ENCODE results near the gene TBC1D32. TPM values are rescaled to one million over a fixed set of nuclear protein-coding genes. Genes with fewer than 3 reads are reported as not detected.

TBC1D32 gene
- total and polyA plus RNA-seq, 4 donors = 0.51 to 2.8 (median 1.7) TPM

- 47% methylated on average over 1 of the region's 1 CpG for WGBS
- no peak overlapping the region for H3K9ac ChIP-seq (ENCODE audit: low read depth in 1 of 2, low read length in 2 of 2)
- H3K36me3 ChIP-seq (ENCODE audit: control insufficient read depth in 4 of 4, insufficient read depth in 3 of 4, low read depth in 1 of 4, low read length in 3 of 4) = no peaks in the 10 kb centered on the region
- no peak overlapping the region for H3K27ac ChIP-seq (ENCODE audit: low read depth in 1 of 2, low read length in 2 of 2)
- DNase-seq (ENCODE audit: low spot score) = no peak
- H3K27me3 ChIP-seq (ENCODE audit: control insufficient read depth in 4 of 4, insufficient read depth in 4 of 4, low read length in 3 of 4) = peaks cover 0 to 3% (median 0%) of the 10 kb centered on the region in 4 donors
- H3K4me1 ChIP-seq (ENCODE audit: control insufficient read depth in 4 of 4, insufficient read depth in 4 of 4, low read length in 3 of 4) = no peaks in the 10 kb centered on the region
- H3K9me3 ChIP-seq (ENCODE audit: control insufficient read depth in 4 of 4, low read length in 3 of 4) = no peaks in the 10 kb centered on the region
- TF ChIP-seq RAD21 (IDR thresholded peaks at IDR 0.05) = no peak
- TF ChIP-seq RXRA (IDR thresholded peaks at IDR 0.05) = no peak
- TF ChIP-seq HNF4G (IDR thresholded peaks at IDR 0.05) = no peak
- TF ChIP-seq FOXA2 (IDR thresholded peaks at IDR 0.05) = no peak
- no peak for TF ChIP-seq NR2F2 (IDR thresholded peaks at IDR 0.05)
- TF ChIP-seq CTCF (IDR thresholded peaks at IDR 0.05; ENCODE audit: low read depth, low read length, missing input control) = no peak
- TF ChIP-seq MAX (IDR thresholded peaks at IDR 0.05) = no peak
- no peak for TF ChIP-seq ATF3 (IDR thresholded peaks at IDR 0.05)
- no peak for TF ChIP-seq REST (IDR thresholded peaks at IDR 0.05)
- TF ChIP-seq FOXA1 (IDR thresholded peaks at IDR 0.05) = no peak
- TF ChIP-seq GABPA (IDR thresholded peaks at IDR 0.05 in 1 of 2, conservative IDR thresholded peaks at IDR 0.05 in 1 of 2) = no peak
- no peak for TF ChIP-seq EGR1 (IDR thresholded peaks at IDR 0.05; ENCODE audit: low read depth in 2 of 2)
- TF ChIP-seq TAF1 (conservative IDR thresholded peaks at IDR 0.05) = no peak
- no peak for TF ChIP-seq HNF4A (conservative IDR thresholded peaks at IDR 0.05)
- no peak for TF ChIP-seq YY1 (IDR thresholded peaks at IDR 0.05)
- no peak for TF ChIP-seq ZBTB33 (IDR thresholded peaks at IDR 0.05)
- H3K4me3 ChIP-seq (ENCODE audit: low read depth in 1 of 3, low read length in 3 of 3) = no peak overlapping the region
These were observed 17.6 kb upstream of the TBC1D32 start for GRCh38 chr6:121351916-121352315.

GRCh38 chr6:121349596-121349995 lies 15.3 kb upstream of the TBC1D32 start:
- DNase-seq (ENCODE audit: low spot score) = no peak
- peaks cover 0 to 3% (median 0%) of the 10 kb centered on the region in 4 donors for H3K27me3 ChIP-seq (ENCODE audit: control insufficient read depth in 4 of 4, insufficient read depth in 4 of 4, low read length in 3 of 4)
- no peak overlapping the region for H3K9ac ChIP-seq (ENCODE audit: low read depth in 1 of 2, low read length in 2 of 2)
- WGBS = 46% methylated on average over 1 of the region's 1 CpG
- H3K9me3 ChIP-seq (ENCODE audit: control insufficient read depth in 4 of 4, low read length in 3 of 4) = no peaks in the 10 kb centered on the region
- no peak for TF ChIP-seq HNF4A (conservative IDR thresholded peaks at IDR 0.05)
- no peak for TF ChIP-seq TAF1 (conservative IDR thresholded peaks at IDR 0.05)
- no peak for TF ChIP-seq RXRA (IDR thresholded peaks at IDR 0.05)
- TF ChIP-seq SP1 (IDR thresholded peaks at IDR 0.05) = no peak
- no peak for TF ChIP-seq FOXA2 (IDR thresholded peaks at IDR 0.05)
- no peak for TF ChIP-seq YY1 (IDR thresholded peaks at IDR 0.05)
- TF ChIP-seq GABPA (IDR thresholded peaks at IDR 0.05 in 1 of 2, conservative IDR thresholded peaks at IDR 0.05 in 1 of 2) = no peak
- TF ChIP-seq EGR1 (IDR thresholded peaks at IDR 0.05; ENCODE audit: low read depth in 2 of 2) = no peak
- no peak for TF ChIP-seq HNF4G (IDR thresholded peaks at IDR 0.05)
- H3K4me3 ChIP-seq (ENCODE audit: low read depth in 1 of 3, low read length in 3 of 3) = no peak overlapping the region
- no peaks in the 10 kb centered on the region for H3K36me3 ChIP-seq (ENCODE audit: control insufficient read depth in 4 of 4, insufficient read depth in 3 of 4, low read depth in 1 of 4, low read length in 3 of 4)
- H3K4me1 ChIP-seq (ENCODE audit: control insufficient read depth in 4 of 4, insufficient read depth in 4 of 4, low read length in 3 of 4) = no peaks in the 10 kb centered on the region
- no peak overlapping the region for H3K27ac ChIP-seq (ENCODE audit: low read depth in 1 of 2, low read length in 2 of 2)
